IMR-90 (cell line): Measurements from ENCODE around the gene ZBTB38.

Experiments used
- CEBPB ChIP-seq: IDR thresholded peaks from 2 replicates; pipeline ENCODE4 v1.6.1; 2012; ENCODE audit warnings: low read depth, low read length, improper control_type of control experiment
- CHD1 ChIP-seq: IDR thresholded peaks from 2 replicates; pipeline ENCODE4 v1.6.1; 2012; ENCODE audit warnings: low read depth, low read length, improper control_type of control experiment
- CTCF ChIP-seq: conservative IDR thresholded peaks from 2 replicates; pipeline ENCODE4 v1.5.1; 2012; ENCODE audit warnings: mild to moderate bottlenecking, low read depth, low read length, improper control_type of control experiment
- FOS ChIP-seq: fragments of 150-350 bp; IDR thresholded peaks from 2 replicates; pipeline ENCODE4 v1.6.1; 2016; ENCODE audit warnings: low read depth, low read length
- MAFK ChIP-seq: IDR thresholded peaks from 2 replicates; pipeline ENCODE4 v1.6.1; 2012; ENCODE audit warnings: low read depth, low read length, improper control_type of control experiment
- MAZ ChIP-seq: IDR thresholded peaks from 2 replicates; pipeline ENCODE4 v1.6.1; 2012; ENCODE audit warnings: low read depth, mild to moderate bottlenecking, low read length, improper control_type of control experiment, moderate library complexity, borderline replicate concordance
- NFE2L2 ChIP-seq: fragments of 150-350 bp; IDR thresholded peaks from 2 replicates; pipeline ENCODE4 v1.6.1; 2016; ENCODE audit warnings: low read depth, mild to moderate bottlenecking, low read length
- POLR2A ChIP-seq: IDR thresholded peaks from 2 replicates; pipeline ENCODE4 v1.6.1; 2012; ENCODE audit warnings: mild to moderate bottlenecking, low read depth, low read length
- RAD21 ChIP-seq: IDR thresholded peaks from 2 replicates; pipeline ENCODE4 v1.6.1; 2012; ENCODE audit warnings: low read length, improper control_type of control experiment
- RCOR1 ChIP-seq: IDR thresholded peaks from 2 replicates; pipeline ENCODE4 v1.6.1; 2012; ENCODE audit warnings: mild to moderate bottlenecking, low read length, improper control_type of control experiment; ENCODE audit not compliant: insufficient replicate concordance
- SMC3 ChIP-seq: fragments of 150-350 bp; IDR thresholded peaks from 2 replicates; pipeline ENCODE4 v1.6.1; 2016; ENCODE audit warnings: low read depth, mild to moderate bottlenecking, antibody characterized with exemption, low read length, moderate library complexity
- USF2 ChIP-seq: fragments of 150-350 bp; IDR thresholded peaks from 2 replicates; pipeline ENCODE4 v1.6.1; 2017; ENCODE audit warnings: mild to moderate bottlenecking, antibody characterized with exemption, low read length, low read depth

GRCh38 chr3:141391298-141391990 is 23.1 kb downstream of the ZBTB38 start:
- TF ChIP-seq CTCF (no peak), RAD21 (no peak), POLR2A (no peak), SMC3 (no peak), FOS (no peak), CEBPB (no peak), RCOR1 (no peak), NFE2L2 (no peak), USF2 (no peak), CHD1 (no peak), MAZ (no peak), MAFK (no peak)
